OCI-LY7 (cell line): ENCODE data around the gene PPP6R3. TPM values are rescaled to one million over a fixed set of nuclear protein-coding genes. Genes with fewer than 3 reads are reported as not detected.

ENCODE experiments used
- BruUV-seq: library from RNA; stranded (reverse); fragments of 400-500 nt; replicated peaks from 2 replicates; lab custom pipeline; 2021; lab: Mats Ljungman, UMichigan
- CTCF ChIA-PET: fragments of 300-600 bp; sonication (Branson Sonifier 250); formaldehyde crosslinking; loops from one replicate; lab custom pipeline; 2022; ENCODE audit warnings: antibody characterized with exemption; ENCODE audit not compliant: unreplicated experiment; lab: Charles Lee
- POLR2A ChIA-PET: fragments of 300-600 bp; sonication (Branson Sonifier 250); formaldehyde crosslinking; loops from one replicate; lab custom pipeline; 2022; ENCODE audit warnings: antibody characterized with exemption; lab: Charles Lee
- DNase-seq: peaks from one replicate; pipeline ENCODE4 v3.0.0-alpha.2; 2015; ENCODE audit warnings: low spot score
- H2AFZ ChIP-seq: fragments of 200-600 bp; sonication (generic), shearing (Covaris generic); 2 replicates; pipeline ENCODE4 v1.6.1; 2014; ENCODE audit warnings: mild to moderate bottlenecking, antibody characterized with exemption, low read length, moderate library complexity
- H3K27ac ChIP-seq: fragments of 200-600 bp; sonication (generic); 2 replicates; pipeline ENCODE4 v1.5.1; 2014; ENCODE audit warnings: mixed run types, low read depth, mild to moderate bottlenecking, moderate library complexity, low read length, inconsistent platforms; ENCODE audit not compliant: poor library complexity, severe bottlenecking
- H3K36me3 ChIP-seq: fragments of 200-600 bp; sonication (generic); 2 replicates; pipeline ENCODE4 v1.6.1; 2014; ENCODE audit warnings: mild to moderate bottlenecking, antibody characterized with exemption, low read length, moderate library complexity, mixed read lengths; ENCODE audit not compliant: insufficient read depth
- H3K4me1 ChIP-seq: fragments of 200-600 bp; sonication (generic); 2 replicates; pipeline ENCODE4 v1.5.1; 2014; ENCODE audit warnings: mild to moderate bottlenecking, low read length; ENCODE audit not compliant: insufficient read depth, poor library complexity, severe bottlenecking
- H3K4me2 ChIP-seq: fragments of 200-600 bp; sonication (generic); 2 replicates; pipeline ENCODE4 v1.6.1; 2014; ENCODE audit warnings: mild to moderate bottlenecking, low read length
- H3K4me3 ChIP-seq: fragments of 200-600 bp; sonication (generic); 2 replicates; pipeline ENCODE4 v1.5.1; 2014; ENCODE audit warnings: mild to moderate bottlenecking, low read depth, low read length; ENCODE audit not compliant: poor library complexity, severe bottlenecking
- H3K79me2 ChIP-seq: fragments of 200-600 bp; sonication (generic); 2 replicates; pipeline ENCODE4 v1.6.1; 2016; ENCODE audit warnings: low read depth, mild to moderate bottlenecking, low read length, moderate library complexity, mixed read lengths; ENCODE audit not compliant: insufficient read depth
- H3K9me2 ChIP-seq: fragments of 200-600 bp; sonication (generic); 2 replicates; pipeline ENCODE4 v1.6.1; 2016; ENCODE audit warnings: mild to moderate bottlenecking, low read length, mixed read lengths; ENCODE audit not compliant: insufficient read depth
- H3K9me3 ChIP-seq: fragments of 200-600 bp; sonication (generic); 2 replicates; pipeline ENCODE4 v1.6.1; 2014; ENCODE audit warnings: mild to moderate bottlenecking, mixed run types, low read length, mixed read lengths
- H4K20me1 ChIP-seq: fragments of 200-600 bp; sonication (generic); 2 replicates; pipeline ENCODE4 v1.6.1; 2014; ENCODE audit warnings: mild to moderate bottlenecking, antibody characterized with exemption, low read length, moderate library complexity, mixed read lengths; ENCODE audit not compliant: insufficient read depth
- CTCF ChIP-seq: fragments of 200-600 bp; sonication (generic); conservative IDR thresholded peaks from 2 replicates; pipeline ENCODE4 v1.5.1; 2014; ENCODE audit warnings: mild to moderate bottlenecking, antibody characterized with exemption, low read length, moderate library complexity, mixed read lengths
- EZH2phosphoT487 ChIP-seq: fragments of 200-600 bp; sonication (generic); IDR thresholded peaks from 2 replicates; pipeline ENCODE4 v1.6.1; 2018; ENCODE audit warnings: low read depth, borderline replicate concordance, mild to moderate bottlenecking, mixed run types, antibody characterized with exemption, low read length, moderate library complexity, mixed read lengths
- intact Hi-C: fragments of 100-400 bp; cut with micrococcal nuclease; formaldehyde crosslinking; loops from one replicate; pipeline ENCODE4 v1.10.0; 2022; ENCODE audit not compliant: unreplicated experiment
- total RNA-seq, 2 experiments: library from RNA; depleted of rRNA in 1 of 2; stranded (reverse); fragments of >200 nt in 1 of 2; shearing (Covaris generic) in 1 of 2; gene quantifications; 2 replicates each; pipeline ENCODE4 v1.2.3, GENCODE V29; 2014 to 2022

PPP6R3 gene
- total RNA-seq, 2 experiments from 2014 or later = 122 to 151 TPM

DNA sequence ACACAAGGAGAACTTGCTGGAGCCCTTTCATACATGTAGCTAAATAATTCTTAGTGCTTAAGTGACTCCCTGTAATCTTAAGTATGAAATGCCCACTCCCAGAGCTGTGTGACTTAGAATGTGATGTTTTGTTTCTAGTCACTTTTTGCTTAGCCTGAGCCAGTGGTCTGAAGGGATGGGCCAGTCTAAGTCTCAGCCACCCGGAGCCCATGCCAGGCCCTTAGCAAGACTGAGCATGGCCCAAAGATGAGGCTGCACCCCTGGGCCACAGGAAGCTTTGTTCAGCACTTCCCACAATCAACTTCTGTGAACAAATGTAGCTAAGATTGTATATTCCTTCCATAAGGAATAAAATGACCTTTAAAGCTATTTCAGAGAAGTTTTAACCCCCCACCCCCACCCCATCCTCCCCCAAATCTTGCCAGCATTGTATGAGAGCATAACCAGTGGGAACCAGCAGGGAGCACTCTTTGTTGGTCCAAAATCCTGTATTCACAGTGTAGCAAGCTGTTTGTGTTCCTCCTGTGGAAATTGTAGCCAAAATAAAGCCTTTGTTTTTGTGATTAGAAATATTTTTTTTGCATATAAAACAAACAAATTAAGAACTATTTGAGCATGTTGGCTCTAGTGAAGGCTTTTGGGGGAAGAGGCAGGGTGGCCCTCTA lies 150.0 kb downstream of the PPP6R3 start:
- no peak overlapping the region for H2AFZ ChIP-seq
- peaks cover 100% of the 10 kb centered on the region for H3K36me3 ChIP-seq
- POLR2A ChIA-PET = no interaction called here
- no peaks in the 10 kb centered on the region for H3K4me1 ChIP-seq
- no peaks in the 10 kb centered on the region for H4K20me1 ChIP-seq
- TF ChIP-seq CTCF (peak; percentile 56), EZH2phosphoT487 (no peak)
- DNase-seq = no peak
- no TSS peak for BruUV-seq
- intact Hi-C loops = no loop called here
- H3K79me2 ChIP-seq = no peaks in the 10 kb centered on the region
- H3K27ac ChIP-seq = no peak overlapping the region
- H3K4me3 ChIP-seq = no peak overlapping the region
- CTCF ChIA-PET = no interaction called here
- no peak overlapping the region for H3K4me2 ChIP-seq
- H3K9me3 ChIP-seq = no peaks in the 10 kb centered on the region
- H3K9me2 ChIP-seq = no peaks in the 10 kb centered on the region

DNA sequence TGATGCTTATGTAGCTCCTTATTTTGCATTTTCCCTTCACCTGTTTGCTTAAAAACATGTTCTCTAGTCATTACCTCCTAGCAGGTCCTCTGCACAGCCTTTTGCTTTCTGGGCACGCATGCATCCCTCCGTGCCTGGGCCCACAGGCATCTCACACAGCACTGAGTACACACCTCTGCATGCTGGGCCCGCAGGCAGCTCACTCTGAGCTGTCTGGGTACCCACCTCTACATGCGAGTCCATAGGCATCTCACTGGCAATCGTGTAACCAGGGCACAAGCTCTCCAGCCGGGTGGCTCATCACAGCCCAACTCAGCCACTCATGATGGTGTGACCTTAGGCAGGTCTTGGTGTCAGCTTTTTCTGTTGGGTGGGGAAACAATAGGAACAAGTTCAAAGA lies 155.1 kb downstream of the PPP6R3 start:
- Histone ChIP-seq H3K4me1 (no peaks in the 10 kb centered on the region), H3K36me3 (peaks cover 55% of the 10 kb centered on the region), H3K9me3 (no peaks in the 10 kb centered on the region), H4K20me1 (no peaks in the 10 kb centered on the region), H3K27ac (no peak overlapping the region), H3K79me2 (no peaks in the 10 kb centered on the region), H3K4me3 (no peak overlapping the region), H3K4me2 (no peak overlapping the region), H2AFZ (no peak overlapping the region), H3K9me2 (no peaks in the 10 kb centered on the region)
- POLR2A ChIA-PET = no interaction called here
- CTCF ChIA-PET = no interaction called here
- intact Hi-C loops = no loop called here
- no peak for DNase-seq
- TF ChIP-seq CTCF (no peak), EZH2phosphoT487 (no peak)
- BruUV-seq = no TSS peak

DNA sequence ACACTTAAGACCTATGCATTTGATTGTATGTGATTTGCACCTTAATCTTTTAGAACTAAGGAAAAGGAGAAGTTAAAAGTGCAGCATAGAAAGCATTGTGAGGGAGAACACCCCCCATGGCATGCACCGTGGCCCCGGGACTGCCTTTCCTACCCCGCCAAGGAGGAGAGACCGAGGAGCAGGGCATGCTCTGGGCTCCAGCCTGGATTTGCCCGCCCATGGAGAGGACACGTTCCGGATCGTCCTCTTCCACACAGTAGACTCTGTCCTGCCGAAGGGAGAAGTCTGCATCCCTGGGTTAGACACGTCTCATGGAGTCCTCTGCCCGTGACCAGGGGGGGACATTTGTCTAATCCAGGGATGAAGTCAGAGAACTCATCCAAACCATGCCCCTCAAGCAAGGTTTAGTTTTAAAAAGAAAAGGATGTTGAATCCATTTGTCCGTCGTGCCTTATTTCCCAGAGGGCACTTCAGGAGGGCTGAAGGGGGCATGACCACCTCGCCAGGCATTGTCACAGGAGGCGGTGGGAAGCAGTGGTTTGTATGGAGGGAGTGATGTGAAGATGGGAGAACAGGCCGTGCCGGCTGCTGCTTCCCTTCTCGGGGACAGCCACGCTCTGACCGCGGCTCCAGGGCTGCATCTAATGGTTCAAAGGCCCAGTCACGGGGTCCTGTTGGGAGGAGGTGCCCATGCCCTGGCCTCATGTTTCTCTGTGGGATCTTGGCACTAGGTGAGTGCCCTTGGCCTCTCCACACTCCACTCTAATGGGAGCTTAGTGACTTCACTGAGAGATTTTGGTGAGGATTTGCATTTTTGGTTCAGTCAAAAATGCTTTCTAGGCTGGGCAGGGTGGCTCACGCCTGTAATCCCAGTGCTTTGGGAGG lies 157.6 kb downstream of the PPP6R3 start:
- Histone ChIP-seq H3K4me1 (no peaks in the 10 kb centered on the region), H3K27ac (no peak overlapping the region)
- POLR2A ChIA-PET = no interaction called here

More for the DNA sequence above, 157.6 kb downstream of the PPP6R3 start:
- no peaks in the 10 kb centered on the region for H4K20me1 ChIP-seq
- no peak overlapping the region for H3K4me3 ChIP-seq
- CTCF ChIA-PET = no interaction called here
- H3K79me2 ChIP-seq = no peaks in the 10 kb centered on the region
- intact Hi-C loops = no loop called here
- H3K4me2 ChIP-seq = no peak overlapping the region
- no peak overlapping the region for H2AFZ ChIP-seq
- TF ChIP-seq EZH2phosphoT487 (no peak), CTCF (no peak)
- H3K9me3 ChIP-seq = no peaks in the 10 kb centered on the region
- no TSS peak for BruUV-seq
- DNase-seq = no peak
- H3K36me3 ChIP-seq = peaks cover 30% of the 10 kb centered on the region
- no peaks in the 10 kb centered on the region for H3K9me2 ChIP-seq
